IMR-90 (cell line): ENCODE data around the gene JPH4. TPM values are rescaled to one million over a fixed set of nuclear protein-coding genes. Genes with fewer than 3 reads are reported as not detected.

Experiments used
- ATAC-seq: fragments of 200-7000 bp; cut with Tn5 transposase; 2 replicates; pipeline ENCODE4 v1.9.1; 2020; ENCODE audit warnings: low read depth, mild to moderate bottlenecking, moderate library complexity
- BruUV-seq: library from RNA; stranded (reverse); fragments of 400-500 nt; replicated peaks from 2 replicates; lab custom pipeline; 2021; lab: Mats Ljungman, UMichigan
- CTCF ChIA-PET: fragments of 300-600 bp; formaldehyde crosslinking; extraction: SDS; loops from one replicate; lab custom pipeline; 2021; ENCODE audit warnings: antibody characterized with exemption; lab: Yijun Ruan, JAX
- POLR2A ChIA-PET: fragments of 300-600 bp; sonication (Branson Sonifier 250); formaldehyde crosslinking; loops from one replicate; lab custom pipeline; 2022; ENCODE audit warnings: antibody characterized with exemption; ENCODE audit not compliant: unreplicated experiment; lab: Charles Lee
- DNase-seq: peaks from one replicate; pipeline ENCODE4 v3.0.0; 2013
- H2AFZ ChIP-seq: replicated peaks from 2 replicates; pipeline ENCODE3; 2013; ENCODE audit warnings: low read length, mild to moderate bottlenecking; ENCODE audit not compliant: poor library complexity
- H2AK5ac ChIP-seq: 2 replicates; pipeline ENCODE4 v1.6.1; 2013; ENCODE audit warnings: low read depth, low read length, inconsistent platforms
- H2AK9ac ChIP-seq: replicated peaks from 2 replicates; pipeline ENCODE3; 2013; ENCODE audit warnings: mild to moderate bottlenecking, low read depth, low read length, moderate library complexity; ENCODE audit not compliant: poor library complexity
- H2BK120ac ChIP-seq: 2 replicates; pipeline ENCODE4 v1.6.1; 2013; ENCODE audit warnings: low read depth, low read length, inconsistent platforms
- H2BK15ac ChIP-seq: 3 replicates; pipeline ENCODE4 v1.6.1; 2013; ENCODE audit warnings: low read depth, low read length, inconsistent platforms
- H2BK20ac ChIP-seq: 2 replicates; pipeline ENCODE4 v1.6.1; 2013; ENCODE audit warnings: low read depth, mild to moderate bottlenecking, inconsistent platforms, low read length, moderate library complexity
- H2BK5ac ChIP-seq: 2 replicates; pipeline ENCODE4 v1.6.1; 2013; ENCODE audit warnings: mild to moderate bottlenecking, low read depth, low read length, inconsistent platforms; ENCODE audit not compliant: poor library complexity, severe bottlenecking
- H3K14ac ChIP-seq: replicated peaks from 2 replicates; pipeline ENCODE4 v1.6.1; 2013; ENCODE audit warnings: low read depth, low read length, inconsistent platforms
- H3K18ac ChIP-seq: 2 replicates; pipeline ENCODE4 v1.6.1; 2013; ENCODE audit warnings: low read depth, low read length, control low read depth
- H3K23ac ChIP-seq: 2 replicates; pipeline ENCODE4 v1.6.1; 2013; ENCODE audit warnings: low read depth, low read length, inconsistent platforms
- H3K27ac ChIP-seq: 2 replicates; pipeline ENCODE4 v1.5.1; 2013; ENCODE audit warnings: mild to moderate bottlenecking, control low read depth, low read length; ENCODE audit not compliant: insufficient read depth
- H3K27me3 ChIP-seq: 2 replicates; pipeline ENCODE4 v1.6.1; 2013; ENCODE audit warnings: low read length; ENCODE audit not compliant: control insufficient read depth, insufficient read depth
- H3K36me3 ChIP-seq: 2 replicates; pipeline ENCODE4 v1.6.1; 2013; ENCODE audit warnings: low read length, mixed read lengths; ENCODE audit not compliant: control insufficient read depth, insufficient read depth
- H3K4ac ChIP-seq: 2 replicates; pipeline ENCODE4 v1.6.1; 2013; ENCODE audit warnings: low read depth, low read length, inconsistent platforms
- H3K4me1 ChIP-seq: 2 replicates; pipeline ENCODE4 v1.6.1; 2013; ENCODE audit warnings: low read length, mixed read lengths; ENCODE audit not compliant: control insufficient read depth, insufficient read depth
- H3K4me2 ChIP-seq: 2 replicates; pipeline ENCODE4 v1.6.1; 2013; ENCODE audit warnings: low read depth, mild to moderate bottlenecking, control low read depth, low read length, moderate library complexity
- H3K4me3 ChIP-seq: 2 replicates; pipeline ENCODE4 v1.5.1; 2013; ENCODE audit warnings: low read depth, mild to moderate bottlenecking, control low read depth, low read length, moderate library complexity; ENCODE audit not compliant: insufficient read depth
- H3K56ac ChIP-seq: 2 replicates; pipeline ENCODE4 v1.6.1; 2013; ENCODE audit warnings: low read length, inconsistent platforms; ENCODE audit not compliant: insufficient read depth; ENCODE audit errors: extremely low read depth
- H3K79me1 ChIP-seq, 2 experiments: 2 replicates each; pipeline ENCODE4 v1.6.1; 2013; ENCODE audit warnings: low read length in 2 of 2, inconsistent platforms in 1 of 2, low read depth in 1 of 2
- H3K9ac ChIP-seq: 2 replicates; pipeline ENCODE4 v1.6.1; 2013; ENCODE audit warnings: low read depth, low read length, control low read depth
- H3K9me1 ChIP-seq: 2 replicates; pipeline ENCODE4 v1.6.1; 2013; ENCODE audit warnings: low read length, inconsistent platforms; ENCODE audit not compliant: insufficient read depth
- H3K9me3 ChIP-seq: 2 replicates; pipeline ENCODE4 v1.6.1; 2013; ENCODE audit warnings: low read length; ENCODE audit not compliant: control insufficient read depth, insufficient read depth
- H4K20me1 ChIP-seq: 2 replicates; pipeline ENCODE4 v1.6.1; 2013; ENCODE audit warnings: low read length, inconsistent platforms; ENCODE audit not compliant: insufficient read depth
- H4K5ac ChIP-seq: 2 replicates; pipeline ENCODE4 v1.6.1; 2013; ENCODE audit warnings: mild to moderate bottlenecking, low read depth, low read length, control low read depth
- H4K8ac ChIP-seq, 2 experiments: 2 replicates each; pipeline ENCODE4 v1.6.1; 2013; ENCODE audit warnings: low read depth in 2 of 2, low read length in 2 of 2, control low read depth in 1 of 2, inconsistent platforms in 1 of 2
- H4K91ac ChIP-seq: 2 replicates; pipeline ENCODE4 v1.6.1; 2013; ENCODE audit warnings: low read depth, low read length, inconsistent platforms; ENCODE audit not compliant: insufficient read depth
- BHLHE40 ChIP-seq: fragments of 150-350 bp; IDR thresholded peaks from 2 replicates; pipeline ENCODE4 v1.6.1; 2016; ENCODE audit warnings: mild to moderate bottlenecking, low read depth, low read length
- CEBPB ChIP-seq: IDR thresholded peaks from 2 replicates; pipeline ENCODE4 v1.6.1; 2012; ENCODE audit warnings: low read depth, low read length, improper control_type of control experiment
- CHD1 ChIP-seq: IDR thresholded peaks from 2 replicates; pipeline ENCODE4 v1.6.1; 2012; ENCODE audit warnings: low read depth, low read length, improper control_type of control experiment
- FOS ChIP-seq: fragments of 150-350 bp; IDR thresholded peaks from 2 replicates; pipeline ENCODE4 v1.6.1; 2016; ENCODE audit warnings: low read depth, low read length
- MAFK ChIP-seq: IDR thresholded peaks from 2 replicates; pipeline ENCODE4 v1.6.1; 2012; ENCODE audit warnings: low read depth, low read length, improper control_type of control experiment
- MAZ ChIP-seq: IDR thresholded peaks from 2 replicates; pipeline ENCODE4 v1.6.1; 2012; ENCODE audit warnings: low read depth, mild to moderate bottlenecking, low read length, improper control_type of control experiment, moderate library complexity, borderline replicate concordance
- MXI1 ChIP-seq: IDR thresholded peaks from 2 replicates; pipeline ENCODE4 v1.6.1; 2012; ENCODE audit warnings: low read depth, mild to moderate bottlenecking, low read length, moderate library complexity, borderline replicate concordance
- NFE2L2 ChIP-seq: fragments of 150-350 bp; IDR thresholded peaks from 2 replicates; pipeline ENCODE4 v1.6.1; 2016; ENCODE audit warnings: low read depth, mild to moderate bottlenecking, low read length
- POLR2A ChIP-seq: IDR thresholded peaks from 2 replicates; pipeline ENCODE4 v1.6.1; 2012; ENCODE audit warnings: mild to moderate bottlenecking, low read depth, low read length
- RAD21 ChIP-seq: IDR thresholded peaks from 2 replicates; pipeline ENCODE4 v1.6.1; 2012; ENCODE audit warnings: low read length, improper control_type of control experiment
- RCOR1 ChIP-seq: IDR thresholded peaks from 2 replicates; pipeline ENCODE4 v1.6.1; 2012; ENCODE audit warnings: mild to moderate bottlenecking, low read length, improper control_type of control experiment; ENCODE audit not compliant: insufficient replicate concordance
- RFX5 ChIP-seq: IDR thresholded peaks from 2 replicates; pipeline ENCODE4 v1.8.0; 2012; ENCODE audit warnings: low read depth, mild to moderate bottlenecking, low read length, moderate library complexity
- SMC3 ChIP-seq: fragments of 150-350 bp; IDR thresholded peaks from 2 replicates; pipeline ENCODE4 v1.6.1; 2016; ENCODE audit warnings: low read depth, mild to moderate bottlenecking, antibody characterized with exemption, low read length, moderate library complexity
- WGBS, 2 experiments: methylation state at CpG; one replicate each; pipeline versions ENCODE4 v1.1.5 to v1.1.7; 2013; ENCODE audit warnings: missing lambda C conversion rate in 2 of 2; ENCODE audit not compliant: insufficient read length in 1 of 2; ENCODE audit errors: extremely low coverage in 2 of 2; 5-methylcytosine and 5-hydroxymethylcytosine counted together
- dilution Hi-C: fragments of 300-500 bp; cut with HindIII; formaldehyde crosslinking; loops from one replicate; pipeline ENCODE4 v1.14.3; 2018; ENCODE audit warnings: low sequenced_read_pairs; ENCODE audit not compliant: unreplicated experiment
- in situ Hi-C: fragments of 300-500 bp; cut with MboI; formaldehyde crosslinking; loops from 3 replicates; pipeline ENCODE4 v1.14.3; 2019; ENCODE audit warnings: low sequenced_read_pairs, inconsistent platforms, mixed read lengths
- intact Hi-C: fragments of 100-400 bp; cut with micrococcal nuclease; formaldehyde crosslinking; loops from 2 replicates; pipeline ENCODE4 v1.10.0; 2022
- polyA plus RNA-seq, 3 experiments: library from polyadenylated mRNA; depleted of rRNA; stranded (reverse); fragments of >200 nt; gene quantifications; 2 replicates each; pipeline ENCODE4 v1.2.3, GENCODE V29; 2012; ENCODE audit warnings: low replicate concordance in 1 of 3
- total RNA-seq: library from RNA; depleted of rRNA; stranded (reverse); fragments of >200 nt; gene quantifications from 2 replicates; pipeline ENCODE4 v1.2.3, GENCODE V29; 2012
- TF ChIP-seq, protein P1 (sequence below): conservative IDR thresholded peaks from 2 replicates; pipeline ENCODE4 v1.5.1; 2012; ENCODE audit warnings: mild to moderate bottlenecking, low read depth, low read length, improper control_type of control experiment
- TF ChIP-seq, protein P2 (sequence below): fragments of 150-350 bp; IDR thresholded peaks from 2 replicates; pipeline ENCODE4 v1.6.1; 2016; ENCODE audit warnings: low read depth, mild to moderate bottlenecking, low read length, moderate library complexity, borderline replicate concordance
- TF ChIP-seq, protein P3 (sequence below): fragments of 150-350 bp; IDR thresholded peaks from 2 replicates; pipeline ENCODE4 v1.6.1; 2017; ENCODE audit warnings: mild to moderate bottlenecking, antibody characterized with exemption, low read length, low read depth

The JPH4 gene
- total and polyA plus RNA-seq, 2 of the 4 experiments (the other 2 are of a cell fraction) = not detected

DNA sequence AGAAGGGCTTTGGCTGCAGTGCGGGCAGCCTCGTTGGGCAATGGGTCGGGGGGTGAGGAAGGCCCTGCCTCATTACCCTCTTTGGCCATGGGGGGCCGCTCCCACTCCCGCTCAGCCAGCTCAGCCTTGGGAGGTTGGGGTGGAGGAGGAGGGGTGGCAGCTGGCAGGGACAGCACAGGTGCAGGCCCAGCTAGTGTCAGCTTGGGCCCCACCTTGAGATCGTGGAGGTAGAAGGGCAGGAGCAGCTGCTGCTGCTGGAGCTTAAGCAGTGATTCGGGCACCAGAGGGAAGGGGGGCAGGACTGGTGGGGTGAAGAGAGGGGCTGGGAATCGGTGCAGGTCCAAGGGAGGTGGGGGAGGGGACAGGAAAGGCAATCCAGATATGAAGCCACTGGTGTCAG lies 53.0 kb downstream of the JPH4 start:
- no TSS peak for BruUV-seq
- H3K14ac ChIP-seq = no peak overlapping the region

More for the DNA sequence above, 53.0 kb downstream of the JPH4 start:
- Histone ChIP-seq H3K9ac (no peak overlapping the region), H2BK20ac (no peak overlapping the region), H2BK5ac (no peak overlapping the region), H4K91ac (no peak overlapping the region), H3K27ac (no peak overlapping the region), H3K4ac (no peak overlapping the region), H3K9me1 (no peaks in the 10 kb centered on the region), H3K4me2 (no peak overlapping the region), H3K27me3 (no peaks in the 10 kb centered on the region), H2BK15ac (no peak overlapping the region), H2AFZ (no peak overlapping the region), H2AK9ac (no peak overlapping the region), H3K23ac (no peak overlapping the region), H3K56ac (no peak overlapping the region), H4K8ac (no peak overlapping the region), H3K9me3 (no peaks in the 10 kb centered on the region), H4K5ac (no peak overlapping the region), H3K18ac (no peak overlapping the region), H3K79me1 (no peaks in the 10 kb centered on the region), H3K36me3 (no peaks in the 10 kb centered on the region), H2BK120ac (no peak overlapping the region), H4K20me1 (no peaks in the 10 kb centered on the region), H2AK5ac (no peak overlapping the region), H3K4me3 (no peak overlapping the region), H3K4me1 (no peaks in the 10 kb centered on the region)
- intact Hi-C loops = no loop called here
- dilution Hi-C loops = no loop called here
- ATAC-seq (no peak), DNase-seq (no peak)
- no CpG with 5 or more reads among the region's 8 CpGs for WGBS, 2 experiments
- TF ChIP-seq CHD1 = no peak
- TF ChIP-seq, protein P1, sequence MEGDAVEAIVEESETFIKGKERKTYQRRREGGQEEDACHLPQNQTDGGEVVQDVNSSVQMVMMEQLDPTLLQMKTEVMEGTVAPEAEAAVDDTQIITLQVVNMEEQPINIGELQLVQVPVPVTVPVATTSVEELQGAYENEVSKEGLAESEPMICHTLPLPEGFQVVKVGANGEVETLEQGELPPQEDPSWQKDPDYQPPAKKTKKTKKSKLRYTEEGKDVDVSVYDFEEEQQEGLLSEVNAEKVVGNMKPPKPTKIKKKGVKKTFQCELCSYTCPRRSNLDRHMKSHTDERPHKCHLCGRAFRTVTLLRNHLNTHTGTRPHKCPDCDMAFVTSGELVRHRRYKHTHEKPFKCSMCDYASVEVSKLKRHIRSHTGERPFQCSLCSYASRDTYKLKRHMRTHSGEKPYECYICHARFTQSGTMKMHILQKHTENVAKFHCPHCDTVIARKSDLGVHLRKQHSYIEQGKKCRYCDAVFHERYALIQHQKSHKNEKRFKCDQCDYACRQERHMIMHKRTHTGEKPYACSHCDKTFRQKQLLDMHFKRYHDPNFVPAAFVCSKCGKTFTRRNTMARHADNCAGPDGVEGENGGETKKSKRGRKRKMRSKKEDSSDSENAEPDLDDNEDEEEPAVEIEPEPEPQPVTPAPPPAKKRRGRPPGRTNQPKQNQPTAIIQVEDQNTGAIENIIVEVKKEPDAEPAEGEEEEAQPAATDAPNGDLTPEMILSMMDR = no peak
- no peak for TF ChIP-seq BHLHE40
- TF ChIP-seq MXI1 = no peak
- TF ChIP-seq, protein P2, sequence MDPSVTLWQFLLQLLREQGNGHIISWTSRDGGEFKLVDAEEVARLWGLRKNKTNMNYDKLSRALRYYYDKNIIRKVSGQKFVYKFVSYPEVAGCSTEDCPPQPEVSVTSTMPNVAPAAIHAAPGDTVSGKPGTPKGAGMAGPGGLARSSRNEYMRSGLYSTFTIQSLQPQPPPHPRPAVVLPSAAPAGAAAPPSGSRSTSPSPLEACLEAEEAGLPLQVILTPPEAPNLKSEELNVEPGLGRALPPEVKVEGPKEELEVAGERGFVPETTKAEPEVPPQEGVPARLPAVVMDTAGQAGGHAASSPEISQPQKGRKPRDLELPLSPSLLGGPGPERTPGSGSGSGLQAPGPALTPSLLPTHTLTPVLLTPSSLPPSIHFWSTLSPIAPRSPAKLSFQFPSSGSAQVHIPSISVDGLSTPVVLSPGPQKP = no peak
- TF ChIP-seq RAD21 = no peak
- TF ChIP-seq SMC3 = no peak
- no peak for TF ChIP-seq CEBPB
- TF ChIP-seq FOS = no peak
- no peak for TF ChIP-seq POLR2A
- no peak for TF ChIP-seq RFX5
- TF ChIP-seq, protein P3, sequence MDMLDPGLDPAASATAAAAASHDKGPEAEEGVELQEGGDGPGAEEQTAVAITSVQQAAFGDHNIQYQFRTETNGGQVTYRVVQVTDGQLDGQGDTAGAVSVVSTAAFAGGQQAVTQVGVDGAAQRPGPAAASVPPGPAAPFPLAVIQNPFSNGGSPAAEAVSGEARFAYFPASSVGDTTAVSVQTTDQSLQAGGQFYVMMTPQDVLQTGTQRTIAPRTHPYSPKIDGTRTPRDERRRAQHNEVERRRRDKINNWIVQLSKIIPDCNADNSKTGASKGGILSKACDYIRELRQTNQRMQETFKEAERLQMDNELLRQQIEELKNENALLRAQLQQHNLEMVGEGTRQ = no peak
- no peak for TF ChIP-seq MAFK
- TF ChIP-seq RCOR1 = no peak
- no peak for TF ChIP-seq MAZ
- no peak for TF ChIP-seq NFE2L2
- in situ Hi-C loops = no loop called here
- ChIA-PET POLR2A (no interaction called here), CTCF (no interaction called here)
